HG02884 (cell line): ENCODE measurements around the gene TALDO1.
A peak's percentile ranks its signal among the peaks of the same experiment; 100 is the strongest.

Experiments used
- ATAC-seq: cut with Tn5 transposase; IDR thresholded peaks from one replicate; pipeline ENCODE4 v1.9.1; 2021; ENCODE audit warnings: mild to moderate bottlenecking, moderate library complexity; ENCODE audit not compliant: unreplicated experiment

Gene TALDO1

DNA sequence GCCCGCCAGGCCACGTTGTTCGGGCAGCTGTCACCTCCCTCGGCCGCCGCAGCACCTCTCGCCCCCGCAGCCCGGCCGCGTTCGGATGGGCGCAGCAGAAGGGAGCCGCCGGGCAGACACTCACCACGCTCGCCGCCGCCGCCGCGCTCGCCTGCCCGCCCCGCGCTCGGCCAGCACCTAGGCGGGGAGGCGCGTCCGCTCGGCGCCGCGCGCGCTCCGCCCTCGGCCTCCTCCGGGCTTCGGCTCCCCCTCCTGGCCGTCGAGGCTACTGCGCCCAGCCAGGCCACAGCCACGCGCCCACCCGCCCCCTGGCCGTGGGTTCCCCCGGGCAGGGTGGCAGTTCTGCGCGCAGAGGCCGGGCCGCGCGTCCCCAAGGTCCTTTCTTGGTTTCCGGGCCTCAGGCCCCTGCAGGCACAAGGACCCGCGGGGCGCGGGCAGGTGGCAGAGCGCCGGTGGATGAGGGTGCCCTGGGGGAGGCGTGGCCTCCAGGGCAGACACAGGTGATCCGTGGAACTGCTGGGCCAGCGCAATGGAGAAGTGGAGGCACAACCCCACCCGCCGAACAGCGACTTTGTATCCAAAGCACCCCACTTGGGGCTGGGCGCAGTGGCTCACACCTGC lies 50.9 kb downstream of the TALDO1 start, which contains the start of gene SLC25A22:
Gene SLC25A22, minus strand, starts transcription at position 189 of the 621 bp plus-strand sequence. CDS start 3,275 bp downstream, outside the sequence.
- ATAC-seq = peak; percentile 59

DNA sequence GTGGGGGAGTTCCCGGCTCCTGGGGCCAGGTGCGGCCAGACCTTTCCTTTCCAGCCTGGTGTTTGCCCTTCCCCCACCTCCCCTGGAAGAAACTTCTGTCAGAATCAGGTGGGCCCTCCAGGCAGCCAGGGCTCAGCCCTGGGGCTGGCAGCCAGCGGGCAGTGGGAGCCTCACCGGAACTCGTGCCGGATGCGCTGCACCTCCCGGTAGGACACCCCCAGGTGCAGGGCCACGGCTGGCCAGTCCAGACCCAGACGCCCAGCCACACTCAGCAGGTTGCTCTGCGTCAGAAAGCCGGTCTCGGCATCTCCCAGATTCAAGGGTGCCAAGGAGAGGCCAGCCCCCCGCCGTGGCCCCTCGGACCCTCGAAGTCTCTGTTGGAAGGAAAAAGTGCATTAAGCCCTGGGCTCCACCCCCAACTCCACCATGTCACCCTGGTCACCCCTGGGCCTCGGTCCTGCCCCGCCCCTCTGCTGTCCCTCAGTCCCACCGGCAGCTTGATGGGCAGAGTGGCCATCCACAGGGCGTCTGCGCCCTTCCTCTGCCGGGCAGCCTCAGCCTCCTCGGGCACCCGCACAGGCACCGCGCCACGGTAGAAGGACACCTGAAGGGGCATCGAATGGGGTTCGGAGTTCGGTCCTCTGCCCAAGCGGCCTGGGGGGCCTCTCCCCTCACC lies 52.5 kb downstream of the TALDO1 start:
- ATAC-seq = no peak

DNA sequence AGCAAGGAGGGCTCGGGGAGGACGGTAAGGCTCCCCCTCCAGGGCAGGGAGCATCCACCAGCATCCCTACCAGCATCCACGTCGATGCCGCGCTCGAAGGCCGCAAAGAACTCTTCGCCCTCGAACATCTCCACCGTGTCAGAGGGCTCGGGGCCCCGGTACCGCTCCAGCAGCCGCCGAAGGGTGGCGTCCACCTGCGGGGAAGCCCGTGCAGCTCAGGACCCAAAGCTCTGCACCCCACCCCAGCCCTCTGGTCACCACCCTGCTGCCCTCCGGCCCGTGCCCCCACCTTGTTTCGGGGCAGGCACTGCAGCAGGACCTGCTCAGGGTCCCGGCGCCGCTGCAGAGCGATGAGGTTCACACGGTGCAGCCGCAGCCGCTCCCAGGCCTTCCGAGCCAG lies 53.2 kb downstream of the TALDO1 start:
- ATAC-seq = no peak

DNA sequence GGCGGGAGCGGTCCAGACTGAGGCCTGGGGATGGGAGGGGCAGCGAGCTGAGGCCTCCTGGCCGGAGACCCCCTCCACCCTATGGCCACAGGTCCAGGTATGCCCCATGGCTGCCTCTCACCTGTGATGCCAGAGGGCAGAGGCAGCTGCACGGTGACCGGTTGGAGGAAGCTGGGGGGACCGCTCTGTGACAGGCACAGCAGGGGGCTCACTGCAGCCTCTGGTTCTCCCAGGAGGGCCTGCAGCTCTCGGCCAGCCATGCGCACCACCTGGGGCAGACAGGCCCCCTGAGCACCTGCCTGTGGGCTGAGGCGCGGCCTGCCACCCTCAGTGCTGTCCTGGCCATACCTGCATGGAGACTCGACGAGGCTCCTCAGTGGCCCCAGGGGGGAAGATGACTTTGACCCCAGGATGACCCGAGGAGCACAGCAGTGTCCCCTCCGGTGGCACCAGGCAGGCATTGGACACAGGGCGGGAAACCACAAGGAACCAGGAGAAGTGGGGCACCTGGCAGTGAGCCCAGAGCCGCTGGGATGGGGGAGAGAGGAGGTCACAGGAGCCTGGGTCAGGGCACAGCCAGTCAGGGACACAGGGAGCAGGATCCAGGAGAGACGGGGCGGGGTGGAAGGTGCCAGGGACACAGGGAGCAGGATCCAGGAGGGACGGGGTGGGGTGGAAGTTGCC lies 54.0 kb downstream of the TALDO1 start:
- no peak for ATAC-seq

DNA sequence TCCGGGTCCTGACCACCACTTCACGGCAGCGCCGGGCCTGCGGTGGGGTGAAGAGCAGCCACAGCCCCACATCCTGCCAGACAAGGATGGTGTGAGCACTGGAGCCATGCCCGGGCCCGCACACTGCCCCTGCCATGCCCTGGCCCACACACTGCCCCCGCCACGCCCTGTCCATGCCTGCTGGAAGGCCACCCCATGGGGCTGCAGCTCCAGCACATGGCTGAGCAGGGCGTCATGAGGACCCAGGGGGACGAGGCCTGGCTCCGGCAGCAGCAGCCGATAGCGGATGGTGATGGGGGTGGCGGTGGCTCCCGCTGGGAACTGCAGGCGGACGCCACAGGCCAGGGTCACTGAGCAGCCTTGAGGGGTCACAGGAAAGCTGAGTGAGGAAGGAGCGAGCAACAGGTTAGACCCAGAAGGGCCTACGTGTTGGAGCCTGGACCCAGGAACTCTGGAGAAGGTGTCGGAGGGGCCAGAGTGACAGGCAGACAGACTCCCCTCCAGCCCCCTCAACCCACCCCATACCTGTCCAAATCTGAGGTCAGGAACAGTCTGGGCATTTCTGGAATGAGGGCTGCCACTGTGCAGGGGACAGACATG lies 54.9 kb downstream of the TALDO1 start:
- no peak for ATAC-seq

DNA sequence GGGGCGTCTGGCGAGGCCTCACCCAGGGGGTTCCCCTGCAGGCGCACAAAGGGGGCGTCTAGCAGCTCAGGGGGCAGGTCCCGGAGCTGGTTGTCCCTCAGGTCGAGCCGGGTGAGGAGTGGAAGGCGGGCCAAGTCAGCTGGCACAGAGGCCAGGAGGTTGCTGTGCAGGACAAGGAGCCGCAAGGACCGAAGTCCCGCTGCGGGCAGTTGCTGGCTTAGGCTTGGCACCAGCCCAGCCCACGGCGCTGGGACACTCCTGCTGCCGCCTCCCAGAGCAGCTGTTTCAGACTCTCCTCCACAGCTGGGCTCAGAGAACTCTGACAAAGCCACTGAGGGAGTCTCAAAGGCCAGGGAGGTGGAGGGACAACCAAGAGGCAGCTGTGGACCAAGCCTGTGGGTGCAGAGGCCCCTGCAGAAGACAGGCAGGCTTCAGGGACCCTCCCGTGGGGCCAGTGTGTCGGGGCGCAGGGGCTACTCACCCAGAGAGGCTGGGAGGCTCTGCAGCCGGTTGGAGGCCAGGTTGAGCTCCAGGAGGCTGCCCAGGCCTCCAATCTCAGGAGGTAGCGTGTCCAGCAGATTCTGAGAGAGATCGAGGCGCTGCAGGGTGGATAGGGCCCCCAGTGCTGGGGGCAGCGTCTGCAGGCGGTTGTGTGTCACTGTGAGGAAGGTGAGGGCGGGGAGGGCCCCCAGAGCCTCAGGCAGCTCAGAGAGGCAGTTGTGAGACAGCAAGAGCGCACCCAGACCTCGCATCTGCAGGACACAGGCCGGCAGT lies 55.6 kb downstream of the TALDO1 start:
- no peak for ATAC-seq

DNA sequence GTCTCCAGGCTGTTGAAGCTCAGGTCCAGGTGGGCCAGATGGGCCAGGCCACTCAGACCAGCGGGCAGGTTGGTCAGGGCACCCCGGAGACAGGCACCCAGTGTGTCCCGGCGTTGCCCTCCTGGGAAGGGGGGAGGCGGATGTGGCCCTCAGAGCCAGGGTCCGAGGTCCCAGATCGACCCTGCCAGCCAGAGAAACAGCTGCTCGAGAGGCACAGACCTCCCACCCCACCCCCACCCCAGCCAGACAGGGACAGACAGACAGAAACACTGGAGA lies 56.1 kb downstream of the TALDO1 start:
- no peak for ATAC-seq

DNA sequence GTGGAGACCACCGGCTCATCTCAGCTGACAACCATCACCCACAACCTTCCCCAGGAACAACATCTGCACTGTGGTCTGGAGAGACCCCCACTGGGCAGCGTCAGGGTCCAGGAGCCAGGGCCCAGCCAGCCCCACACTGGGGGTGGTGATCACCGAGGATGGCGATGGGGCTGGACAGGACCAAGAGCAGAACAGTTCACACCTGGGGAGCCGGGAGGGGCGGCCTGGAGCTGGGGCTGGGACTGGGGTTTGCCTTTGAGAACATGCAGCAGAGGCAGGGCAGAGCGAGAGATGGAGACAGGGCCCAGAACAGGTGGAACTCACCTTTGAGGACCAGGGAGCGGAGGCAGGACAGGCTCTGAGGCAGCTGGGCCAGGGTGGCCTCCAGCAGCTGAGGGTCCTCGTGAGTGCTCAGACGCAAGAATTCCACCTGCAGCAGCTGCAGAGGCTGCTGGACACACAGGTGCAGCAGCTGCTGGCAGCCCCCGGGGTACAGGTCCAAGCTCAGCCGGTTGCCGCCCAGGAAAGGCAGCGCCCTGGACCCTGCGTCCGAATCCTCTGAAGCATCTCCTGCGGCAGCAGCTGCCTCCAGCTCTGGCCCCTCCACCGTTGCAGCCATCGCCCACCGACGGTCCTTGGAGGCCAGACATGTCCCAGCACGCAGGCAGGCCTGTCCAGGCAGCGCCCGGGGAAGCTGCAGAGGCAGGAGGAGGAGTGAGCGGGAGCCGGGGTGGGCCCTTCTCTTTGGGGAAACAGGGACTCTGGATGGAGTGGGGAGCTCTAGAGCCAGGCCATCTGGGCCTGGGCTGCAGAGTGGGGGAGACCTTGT lies 56.7 kb downstream of the TALDO1 start:
- no peak for ATAC-seq

DNA sequence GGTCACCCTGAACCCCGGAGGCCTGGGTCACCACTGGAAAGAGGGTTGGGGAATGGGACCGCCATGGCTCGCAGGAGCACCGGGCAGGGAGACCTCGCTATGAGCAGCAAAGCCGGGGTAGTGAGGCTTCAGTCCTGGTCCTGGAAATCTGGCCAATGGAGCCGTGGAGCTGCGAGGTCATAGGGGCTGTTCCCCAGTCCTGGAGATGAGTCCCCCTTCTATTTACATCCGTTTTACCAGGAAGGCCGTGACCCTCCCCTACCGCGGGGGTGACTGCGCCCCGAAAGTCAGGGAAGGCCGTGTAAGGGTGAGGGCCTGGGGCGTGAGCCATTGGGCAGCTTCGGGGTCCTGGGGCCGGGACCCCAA lies 57.3 kb downstream of the TALDO1 start:
- no peak for ATAC-seq

DNA sequence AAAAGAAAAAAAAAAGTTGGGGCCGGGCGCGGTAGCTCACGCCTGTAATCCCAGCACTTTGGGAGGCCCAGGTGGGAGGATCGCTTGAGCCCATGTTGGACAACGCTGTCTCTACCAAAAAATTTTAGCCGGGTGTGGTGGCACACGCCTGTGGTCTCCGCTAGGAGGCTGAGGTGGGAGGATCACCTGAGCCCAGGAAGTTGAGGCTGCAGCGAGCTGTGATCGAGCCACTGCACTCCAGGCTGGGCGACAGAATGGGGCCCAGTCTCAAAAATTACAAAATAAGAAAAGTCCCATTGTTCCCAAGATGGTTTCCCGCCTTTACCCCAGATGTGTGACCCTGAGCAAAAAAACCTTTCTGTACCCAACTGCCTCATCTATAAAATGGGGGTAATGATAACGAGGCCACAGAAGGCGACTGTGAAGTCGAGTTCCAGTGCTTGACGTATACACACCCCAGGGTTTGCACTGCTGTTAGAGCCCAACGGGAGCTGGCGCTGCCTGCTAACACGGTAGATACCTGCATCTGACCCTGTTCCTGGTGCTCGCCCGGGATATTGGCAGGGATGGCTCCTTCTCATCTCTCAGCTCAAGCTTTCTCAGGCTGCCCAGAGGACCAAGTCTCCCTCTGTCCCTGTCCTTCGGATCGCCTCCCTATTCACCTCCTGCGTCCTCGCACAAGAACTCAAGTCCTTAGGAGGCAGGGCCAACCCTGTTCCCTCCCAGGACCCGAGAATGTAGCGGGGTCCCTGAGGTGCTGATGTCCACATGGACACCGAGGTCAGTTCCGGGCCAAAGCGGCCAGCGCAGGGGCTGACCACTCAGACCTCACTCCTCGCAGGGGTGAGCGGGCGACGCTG lies 61.4 kb downstream of the TALDO1 start:
- ATAC-seq = no peak

DNA sequence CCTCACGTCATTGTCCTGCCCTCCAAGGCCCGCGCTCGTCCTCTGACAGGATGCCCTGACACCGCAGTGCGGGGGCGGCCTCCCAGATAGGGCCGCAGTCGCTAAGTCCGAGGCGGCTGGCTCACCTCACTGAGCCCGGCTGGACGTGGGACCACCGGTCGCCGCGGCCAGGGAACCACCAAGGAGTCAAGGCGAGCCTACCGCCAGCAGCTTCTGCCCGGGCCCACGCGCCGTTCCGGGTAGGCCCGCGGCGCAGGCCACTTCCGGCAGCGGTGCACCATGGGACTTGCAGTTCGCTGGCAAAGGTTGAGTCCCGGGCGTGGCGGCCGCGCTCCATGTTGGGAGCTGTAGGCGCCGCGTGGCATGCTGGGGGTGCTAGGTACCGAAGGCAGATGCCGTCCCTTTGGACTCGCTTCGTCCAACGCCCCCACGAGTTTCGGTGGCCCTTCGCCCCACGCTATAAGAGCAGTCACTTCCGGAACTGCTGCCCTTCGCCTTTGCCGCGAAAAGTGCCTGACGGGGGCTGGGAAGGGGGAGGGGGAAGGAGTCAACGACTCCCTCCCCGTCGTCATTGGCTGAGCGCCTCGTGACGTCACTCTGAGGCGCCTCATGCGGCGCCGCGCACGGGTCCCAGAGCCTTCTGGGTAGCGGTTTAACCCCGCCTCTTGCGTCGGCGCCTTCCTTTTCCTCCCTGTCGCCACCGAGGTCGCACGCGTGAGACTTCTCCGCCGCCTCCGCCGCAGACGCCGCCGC lies 62.2 kb downstream of the TALDO1 start, which contains the start of gene RPLP2:
Gene RPLP2, plus strand, starts transcription at position 681 of the 753 bp plus-strand sequence. CDS start 268 bp downstream, outside the sequence.
- ATAC-seq = peak; percentile 59

DNA sequence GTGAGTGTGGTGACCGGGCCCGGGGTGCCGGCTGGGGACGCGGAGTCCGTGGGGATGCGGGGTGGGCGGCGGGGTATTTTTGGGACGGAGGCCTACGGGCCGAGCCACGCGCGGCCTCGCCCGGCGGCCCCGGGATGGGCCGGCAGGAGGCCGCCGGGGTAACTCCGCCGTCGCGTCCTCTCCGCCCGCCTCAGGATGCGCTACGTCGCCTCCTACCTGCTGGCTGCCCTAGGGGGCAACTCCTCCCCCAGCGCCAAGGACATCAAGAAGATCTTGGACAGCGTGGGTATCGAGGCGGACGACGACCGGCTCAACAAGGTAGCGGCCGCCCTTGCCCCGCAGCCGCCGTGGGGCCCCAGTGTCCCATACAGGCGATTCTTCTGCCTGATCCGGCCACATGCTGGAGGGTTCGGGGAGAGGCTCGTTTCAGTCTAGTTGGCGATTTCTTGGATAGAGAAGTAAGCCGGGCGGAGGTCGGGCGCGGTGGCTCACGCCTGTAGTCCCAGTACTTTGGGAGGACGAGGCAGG lies 62.8 kb downstream of the TALDO1 start:
- peak; percentile 8 for ATAC-seq

DNA sequence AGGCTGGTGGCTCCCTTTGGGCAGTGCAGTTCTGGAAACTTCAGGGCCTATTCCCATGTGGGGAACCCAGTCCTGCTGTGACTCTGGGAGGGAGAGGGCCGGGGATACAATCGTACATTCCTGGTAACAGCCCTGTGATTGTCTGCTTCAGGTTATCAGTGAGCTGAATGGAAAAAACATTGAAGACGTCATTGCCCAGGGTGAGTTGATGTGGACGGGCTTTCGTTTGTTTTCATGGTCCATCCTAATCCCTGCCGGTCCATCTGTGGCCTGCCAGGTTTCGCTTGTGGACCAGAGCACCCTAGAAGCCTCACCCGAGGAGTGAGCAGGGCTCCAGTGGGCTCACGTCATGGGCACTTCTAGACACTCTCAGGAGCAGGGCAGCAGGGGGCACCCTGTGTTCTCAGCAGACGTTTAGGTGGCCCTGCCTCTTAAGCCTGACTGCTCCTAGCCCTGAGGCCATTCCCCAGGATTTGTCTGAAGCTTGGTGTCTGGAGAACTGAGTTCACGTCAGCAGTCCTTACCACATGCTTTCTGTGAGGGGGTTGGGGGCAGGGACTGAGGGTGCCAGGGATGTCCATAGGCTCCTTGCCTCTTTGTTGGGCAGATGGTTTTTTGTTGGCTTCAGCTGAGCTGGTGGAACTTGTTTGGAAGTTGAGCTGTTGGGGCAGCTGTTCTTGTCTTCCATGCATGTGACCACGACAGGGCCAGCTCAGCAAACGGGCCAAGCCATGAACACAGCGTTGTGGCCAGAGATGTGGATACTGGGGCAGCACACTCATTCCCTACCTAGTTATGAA lies 64.4 kb downstream of the TALDO1 start:
- ATAC-seq = no peak

DNA sequence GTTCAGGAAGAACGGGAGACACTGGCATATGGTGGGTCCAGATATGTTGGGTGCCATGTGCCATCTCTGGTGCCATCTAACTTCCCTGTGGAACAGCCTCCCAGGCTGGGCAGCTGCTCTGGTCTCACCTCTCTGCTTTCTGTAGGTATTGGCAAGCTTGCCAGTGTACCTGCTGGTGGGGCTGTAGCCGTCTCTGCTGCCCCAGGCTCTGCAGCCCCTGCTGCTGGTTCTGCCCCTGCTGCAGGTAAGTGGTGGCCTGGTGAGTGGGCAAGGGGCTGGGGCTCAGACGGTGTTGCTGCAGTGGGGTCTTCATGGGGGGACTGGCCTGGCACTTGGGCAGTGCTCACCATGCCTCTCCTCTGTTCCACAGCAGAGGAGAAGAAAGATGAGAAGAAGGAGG lies 65.1 kb downstream of the TALDO1 start:
- no peak for ATAC-seq

DNA sequence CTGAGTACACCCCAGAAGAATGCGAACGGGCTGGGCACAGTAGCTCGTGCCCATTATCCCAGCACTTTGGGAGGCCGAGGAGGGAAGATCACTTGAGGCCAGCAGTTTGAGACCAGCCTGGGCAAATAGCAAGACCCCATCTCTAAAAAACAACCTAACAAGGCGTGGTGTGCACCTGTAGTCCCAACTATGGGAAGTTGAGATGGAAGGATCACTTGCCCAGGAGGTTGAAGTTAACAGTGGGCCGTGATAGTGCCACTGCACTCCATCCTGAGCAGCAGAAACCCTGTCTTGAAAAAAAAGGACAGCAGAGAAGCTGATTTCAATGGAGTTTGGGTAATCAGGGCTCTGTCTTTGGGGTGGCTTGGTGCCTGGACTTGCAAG lies 65.8 kb downstream of the TALDO1 start:
- ATAC-seq = no peak

DNA sequence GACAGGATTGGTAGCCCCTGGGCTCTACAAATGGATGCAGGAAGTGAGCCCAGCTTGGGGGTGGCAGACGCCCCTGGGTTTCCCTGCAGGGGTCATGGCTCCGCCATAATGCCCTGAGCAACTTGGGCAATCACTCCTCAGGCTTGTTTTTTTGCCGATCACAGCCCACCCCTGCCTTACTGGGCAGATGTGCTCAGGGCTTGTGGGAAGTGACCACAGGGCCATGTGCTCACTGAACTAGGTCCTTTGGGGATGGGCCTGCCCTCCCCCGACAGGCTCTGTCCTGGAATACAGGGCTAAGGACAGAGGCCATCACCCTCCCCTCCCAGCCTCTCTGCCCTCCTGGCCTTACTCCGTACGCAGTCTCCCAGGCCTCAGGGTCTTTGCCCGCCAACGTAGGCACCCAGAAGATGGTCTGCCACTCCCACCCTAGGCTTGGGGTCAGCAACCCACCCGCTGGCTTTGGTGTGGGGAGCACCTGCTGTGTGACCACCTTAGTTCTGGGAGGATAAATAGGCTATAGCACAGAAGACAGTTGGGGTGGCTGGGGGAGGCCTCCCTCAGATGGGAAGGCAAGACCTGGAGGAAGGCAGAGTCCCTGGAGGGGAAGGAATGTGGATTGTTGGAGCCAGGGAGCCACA lies 66.3 kb downstream of the TALDO1 start:
- no peak for ATAC-seq
